GM12891 (cell line): ENCODE results near the gene TMOD1.

Experiments
- PAX5 ChIP-seq: IDR thresholded peaks from 2 replicates; pipeline ENCODE4 v1.6.1; 2011; ENCODE audit warnings: low read length, moderate library complexity, mild to moderate bottlenecking; ENCODE audit not compliant: insufficient read depth, severe bottlenecking
- POLR2A ChIP-seq: IDR thresholded peaks from 2 replicates; pipeline ENCODE4 v1.6.1; 2011; ENCODE audit warnings: low read depth, low read length, control low read depth
- POLR2AphosphoS5 ChIP-seq: IDR thresholded peaks from 2 replicates; pipeline ENCODE4 v1.6.1; 2011; ENCODE audit warnings: low read depth, low read length, control low read depth
- SPI1 ChIP-seq: IDR thresholded peaks from 2 replicates; pipeline ENCODE4 v1.6.1; 2011; ENCODE audit warnings: low read depth, low read length, control low read depth
- TAF1 ChIP-seq: IDR thresholded peaks from 2 replicates; pipeline ENCODE4 v1.6.1; 2011; ENCODE audit warnings: low read depth, low read length, control low read depth

GRCh38 chr9:97640325-97640724 lies 138.9 kb downstream of the TMOD1 start:
- TF ChIP-seq POLR2A = no peak
- no peak for TF ChIP-seq POLR2AphosphoS5
- no peak for TF ChIP-seq SPI1
- TF ChIP-seq TAF1 = no peak
- no peak for TF ChIP-seq PAX5
